Caco-2 (cell line): ENCODE data around the gene MYLK2. TPM values are rescaled to one million over a fixed set of nuclear protein-coding genes. Genes with fewer than 3 reads are reported as not detected.
A peak's percentile ranks its signal among the peaks of the same experiment; 100 is the strongest.

ENCODE experiments used
- BruUV-seq: library from RNA; stranded (reverse); fragments of 400-500 nt; replicated peaks from 2 replicates; lab custom pipeline; 2021; lab: Mats Ljungman, UMichigan
- CTCF ChIA-PET: fragments of 300-600 bp; sonication (Branson Sonifier 250); formaldehyde crosslinking; loops from one replicate; lab custom pipeline; 2022; ENCODE audit warnings: antibody characterized with exemption; lab: Charles Lee
- POLR2A ChIA-PET: fragments of 300-600 bp; sonication (Branson Sonifier 250); formaldehyde crosslinking; loops from one replicate; lab custom pipeline; 2022; ENCODE audit warnings: antibody characterized with exemption; lab: Charles Lee
- DNase-seq, 2 experiments: peaks; one replicate each; pipeline versions ENCODE4 v3.0.0 to v3.0.0-alpha.2; 2020 to 2022
- H3K27me3 ChIP-seq: replicated peaks from 2 replicates; pipeline ENCODE4 v1.6.0; 2011; ENCODE audit warnings: low read length; ENCODE audit not compliant: control insufficient read depth, insufficient read depth
- H3K36me3 ChIP-seq: 2 replicates; pipeline ENCODE4 v1.5.1; 2011; ENCODE audit warnings: low read length; ENCODE audit not compliant: control insufficient read depth, insufficient read depth
- H3K4me1 ChIP-seq: fragments of 250-450 bp; sonication (Bioruptor Pico); 2 replicates; pipeline ENCODE4 v1.5.1; 2020; ENCODE audit warnings: mild to moderate bottlenecking
- H3K4me3 ChIP-seq: 2 replicates; pipeline ENCODE4 v1.5.1; 2011; ENCODE audit warnings: low read depth, mild to moderate bottlenecking, control low read depth, low read length
- H3K9me3 ChIP-seq: fragments of 250-450 bp; sonication (Bioruptor Pico); 2 replicates; pipeline ENCODE4 v1.5.1; 2020; ENCODE audit warnings: mild to moderate bottlenecking, moderate library complexity
- H3K27ac Mint-ChIP-seq: one replicate; pipeline ENCODE4 v1.8.0; 2022; ENCODE audit warnings: mixed read lengths; ENCODE audit not compliant: unreplicated experiment
- H3K27me3 Mint-ChIP-seq: one replicate; pipeline ENCODE4 v1.8.0; 2022; ENCODE audit warnings: mixed read lengths; ENCODE audit not compliant: insufficient read depth, unreplicated experiment
- H3K36me3 Mint-ChIP-seq: one replicate; pipeline ENCODE4 v1.8.0; 2022; ENCODE audit warnings: mild to moderate bottlenecking, mixed read lengths; ENCODE audit not compliant: insufficient read depth, unreplicated experiment
- H3K4me1 Mint-ChIP-seq: one replicate; pipeline ENCODE4 v1.8.0; 2022; ENCODE audit warnings: low read depth, mixed read lengths; ENCODE audit not compliant: unreplicated experiment
- H3K4me3 Mint-ChIP-seq: one replicate; pipeline ENCODE4 v1.8.0; 2022; ENCODE audit warnings: mild to moderate bottlenecking, moderate library complexity, mixed read lengths; ENCODE audit not compliant: unreplicated experiment
- H3K9me3 Mint-ChIP-seq: one replicate; pipeline ENCODE4 v1.8.0; 2022; ENCODE audit warnings: mixed read lengths; ENCODE audit not compliant: unreplicated experiment
- intact Hi-C: fragments of 100-400 bp; cut with micrococcal nuclease; formaldehyde crosslinking; loops from one replicate; pipeline ENCODE4 v1.10.0; 2022; ENCODE audit not compliant: unreplicated experiment
- total RNA-seq: library from RNA; stranded (reverse); gene quantifications from 2 replicates; pipeline ENCODE4 v1.2.3, GENCODE V29; 2022
- TF ChIP-seq, protein P1 (sequence below), 2 experiments: fragments of 200-600 bp in 1 of 2; IDR thresholded peaks; 1 replicate in 1 of 2; 2 replicates in 1 of 2; pipeline versions ENCODE4 v1.5.1 to v1.8.0; 2011 to 2022; ENCODE audit warnings: antibody characterized with exemption in 1 of 2, control low read depth in 1 of 2, inconsistent platforms in 1 of 2, low read depth in 1 of 2, low read length in 1 of 2, mild to moderate bottlenecking in 1 of 2, moderate library complexity in 1 of 2; ENCODE audit not compliant: insufficient read depth in 1 of 2, severe bottlenecking in 1 of 2, unreplicated experiment in 1 of 2

MYLK2 gene
- total RNA-seq, 1 experiment from 2014 or later = 0.91 TPM

DNA sequence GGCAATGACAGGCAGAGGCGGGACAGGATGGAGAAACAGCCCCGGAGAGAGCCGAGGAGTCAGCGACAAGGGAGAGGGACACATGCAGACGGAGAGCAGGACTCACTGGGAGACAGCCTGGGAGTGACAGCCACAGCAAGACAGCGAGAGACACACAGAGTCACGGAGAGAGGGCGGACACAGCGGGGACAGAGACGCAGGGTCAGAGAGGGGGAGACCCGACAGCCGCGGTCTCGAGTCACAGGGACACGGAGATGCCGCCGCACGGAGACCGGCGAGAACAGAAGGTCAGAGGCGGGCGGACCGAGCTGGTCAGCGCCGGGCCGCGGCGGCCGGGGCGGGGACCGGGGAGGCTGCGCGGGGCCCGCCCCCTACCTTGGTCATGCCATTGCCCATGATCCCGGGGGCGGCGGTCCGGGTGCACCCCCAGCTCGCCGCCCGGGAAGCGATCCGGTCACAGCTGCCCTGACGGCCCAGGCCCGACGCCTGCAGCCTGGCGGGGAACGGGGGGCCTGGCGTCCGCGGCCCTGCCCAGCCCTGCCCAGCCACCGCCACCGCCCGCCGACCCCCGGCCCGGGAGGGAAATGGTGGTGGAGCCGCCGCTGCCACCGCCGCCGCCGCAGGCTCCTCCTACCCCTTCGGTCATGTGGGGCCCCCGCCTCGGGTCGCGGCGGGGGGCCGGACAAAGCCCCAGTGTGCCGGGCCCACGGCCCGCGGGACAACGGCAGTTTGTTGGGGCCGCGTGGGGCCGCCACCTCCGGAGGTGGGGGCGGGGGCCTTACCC, 51.0 kb downstream of the MYLK2 start, which contains the start of the genes DUSP15 and TTLL9:
DUSP15 (minus strand) TSS at position 586 of the 784 bp plus-strand sequence; CDS start at position 396, 190 bp downstream.
TTLL9 (plus strand) TSS at position 693 of the 784 bp plus-strand sequence. CDS start 493 bp downstream, outside the sequence.
- TF ChIP-seq, protein P1, sequence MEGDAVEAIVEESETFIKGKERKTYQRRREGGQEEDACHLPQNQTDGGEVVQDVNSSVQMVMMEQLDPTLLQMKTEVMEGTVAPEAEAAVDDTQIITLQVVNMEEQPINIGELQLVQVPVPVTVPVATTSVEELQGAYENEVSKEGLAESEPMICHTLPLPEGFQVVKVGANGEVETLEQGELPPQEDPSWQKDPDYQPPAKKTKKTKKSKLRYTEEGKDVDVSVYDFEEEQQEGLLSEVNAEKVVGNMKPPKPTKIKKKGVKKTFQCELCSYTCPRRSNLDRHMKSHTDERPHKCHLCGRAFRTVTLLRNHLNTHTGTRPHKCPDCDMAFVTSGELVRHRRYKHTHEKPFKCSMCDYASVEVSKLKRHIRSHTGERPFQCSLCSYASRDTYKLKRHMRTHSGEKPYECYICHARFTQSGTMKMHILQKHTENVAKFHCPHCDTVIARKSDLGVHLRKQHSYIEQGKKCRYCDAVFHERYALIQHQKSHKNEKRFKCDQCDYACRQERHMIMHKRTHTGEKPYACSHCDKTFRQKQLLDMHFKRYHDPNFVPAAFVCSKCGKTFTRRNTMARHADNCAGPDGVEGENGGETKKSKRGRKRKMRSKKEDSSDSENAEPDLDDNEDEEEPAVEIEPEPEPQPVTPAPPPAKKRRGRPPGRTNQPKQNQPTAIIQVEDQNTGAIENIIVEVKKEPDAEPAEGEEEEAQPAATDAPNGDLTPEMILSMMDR (IDR thresholded peaks at IDR 0.05; ENCODE audit: insufficient read depth in 1 of 2, low read depth in 1 of 2, low read length in 1 of 2, severe bottlenecking in 1 of 2, unreplicated experiment in 1 of 2) = no peak
- CTCF ChIA-PET = interaction anchor here (0.5 to 2.2 kb wide), 5 partner anchors 17 to 225 kb away, joined by 3 to 7 read pairs (median 5); partner anchors contain the start of gene PDRG1
- peak within 1 kb of the TSS; percentile 96 for H3K4me3 Mint-ChIP-seq
- no peaks in the 10 kb centered on the region for H3K36me3 ChIP-seq
- no peaks in the 10 kb centered on the region for H3K36me3 Mint-ChIP-seq
- peak within 1 kb of the TSS; percentile 64 for H3K27ac Mint-ChIP-seq
- no TSS peak for BruUV-seq
- H3K4me1 ChIP-seq = peaks cover 15% of the 10 kb centered on the region
- peak; percentile 70 to 83 for DNase-seq
- no peaks in the 10 kb centered on the region for H3K27me3 ChIP-seq
- peak within 1 kb of the TSS; percentile 56 for H3K4me3 ChIP-seq
- intact Hi-C loops = loop anchor here (1.0 kb wide), 2 partner anchors 9 kb away; no protein-coding TSS in a partner anchor
- peaks cover 22% of the 10 kb centered on the region for H3K27me3 Mint-ChIP-seq
- no peaks in the 10 kb centered on the region for H3K9me3 Mint-ChIP-seq
- POLR2A ChIA-PET = no interaction called here
- no peaks in the 10 kb centered on the region for H3K9me3 ChIP-seq
- H3K4me1 Mint-ChIP-seq = peaks cover 15% of the 10 kb centered on the region

DNA sequence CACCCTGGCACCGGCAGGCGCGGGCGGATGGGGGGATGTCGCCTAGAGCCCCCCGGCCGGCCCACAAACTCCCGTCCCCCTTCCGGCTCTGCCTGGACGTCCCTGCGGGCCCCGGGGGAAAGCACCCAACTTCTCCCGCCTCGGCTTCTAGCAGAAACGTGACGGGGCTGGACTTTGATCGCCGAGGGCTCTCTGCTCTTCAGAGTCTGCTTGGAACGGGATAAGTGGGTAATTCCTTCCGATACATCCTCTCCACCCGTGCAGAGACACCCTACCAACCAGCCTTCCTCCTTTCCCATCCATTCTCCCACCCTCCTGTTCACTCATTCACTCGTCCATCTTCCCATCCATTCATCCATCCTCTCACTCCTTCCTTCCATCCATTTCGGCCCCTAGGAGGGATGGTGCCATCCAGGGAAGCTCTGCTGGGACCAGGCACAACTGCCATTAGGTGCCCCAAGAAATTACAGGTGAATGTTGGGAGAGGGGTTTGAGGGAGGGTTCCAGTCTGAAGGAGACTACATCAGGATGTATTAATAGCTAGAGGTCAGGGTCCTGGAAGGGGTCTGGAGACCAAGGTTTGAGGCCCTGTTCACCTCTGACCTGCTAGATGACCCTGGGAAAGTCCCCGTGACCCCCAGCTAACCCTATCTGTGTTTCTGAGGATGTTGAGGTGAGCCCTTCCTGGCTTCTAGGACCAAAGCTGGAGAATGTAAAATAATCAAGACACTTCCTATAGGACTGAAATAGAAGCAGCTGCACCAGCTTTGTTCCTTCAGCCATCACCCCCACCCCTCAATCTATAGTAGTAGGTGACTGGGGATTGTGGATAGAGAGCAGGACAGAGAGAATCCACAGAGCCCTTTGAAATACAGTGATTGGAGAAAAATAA, 51.8 kb downstream of the MYLK2 start:
- no peaks in the 10 kb centered on the region for H3K9me3 Mint-ChIP-seq
- H3K4me3 Mint-ChIP-seq = peak overlapping the region; percentile 96
- CTCF ChIA-PET = interaction anchor here (0.5 to 2.2 kb wide), 7 partner anchors 18 to 226 kb away, joined by 3 to 8 read pairs (median 3); partner anchors contain the start of gene PDRG1
- no peaks in the 10 kb centered on the region for H3K36me3 Mint-ChIP-seq
- peak; percentile 70 to 71 for DNase-seq
- Histone ChIP-seq H3K9me3 (no peaks in the 10 kb centered on the region), H3K27me3 (no peaks in the 10 kb centered on the region), H3K4me1 (peaks cover 15% of the 10 kb centered on the region), H3K36me3 (no peaks in the 10 kb centered on the region), H3K4me3 (peak overlapping the region; percentile 56)
- TSS peak; percentile 70 for BruUV-seq
- POLR2A ChIA-PET = interaction anchor here (0.5 kb wide), 1 partner anchor 10 kb away, joined by 4 read pairs; no protein-coding TSS in a partner anchor
- H3K4me1 Mint-ChIP-seq = peaks cover 15% of the 10 kb centered on the region
- peaks cover 24% of the 10 kb centered on the region for H3K27me3 Mint-ChIP-seq
- H3K27ac Mint-ChIP-seq = peak overlapping the region; percentile 53
- TF ChIP-seq, protein P1 (IDR thresholded peaks at IDR 0.05; ENCODE audit: insufficient read depth in 1 of 2, low read depth in 1 of 2, low read length in 1 of 2, severe bottlenecking in 1 of 2, unreplicated experiment in 1 of 2) = no peak
- intact Hi-C loops = loop anchor here (1.0 kb wide), 2 partner anchors 8 to 10 kb away; no protein-coding TSS in a partner anchor
